ENCODE data around the gene CBFA2T3.

Gene CBFA2T3

DNA sequence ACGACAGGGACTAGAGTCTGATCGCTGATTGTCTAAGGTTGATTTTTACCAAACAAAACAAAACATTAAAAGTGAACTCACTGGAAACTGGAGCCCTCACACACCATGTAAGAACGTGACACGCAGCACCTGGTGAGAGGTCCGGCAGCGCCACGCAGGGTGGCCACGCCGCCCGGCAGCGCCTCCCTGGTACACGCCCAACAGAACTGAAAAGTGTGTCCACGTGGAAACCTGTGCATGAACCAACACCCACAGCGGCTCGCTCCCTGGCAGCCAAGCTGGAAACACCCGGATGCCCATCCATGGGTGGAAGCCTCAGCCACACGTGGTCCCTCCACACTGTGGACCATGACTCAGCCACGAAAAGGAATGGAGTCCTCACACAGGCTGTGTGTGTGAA is 129.4 kb downstream of the CBFA2T3 start:
- H3K4me3 ChIP-seq, result no peak overlapping the region
- no peaks in the 10 kb centered on the region for H3K9me3 ChIP-seq
- H3K4me1 ChIP-seq, result no peaks in the 10 kb centered on the region
- H3K27me3 ChIP-seq, result no peaks in the 10 kb centered on the region
- TF ChIP-seq, protein P1, sequence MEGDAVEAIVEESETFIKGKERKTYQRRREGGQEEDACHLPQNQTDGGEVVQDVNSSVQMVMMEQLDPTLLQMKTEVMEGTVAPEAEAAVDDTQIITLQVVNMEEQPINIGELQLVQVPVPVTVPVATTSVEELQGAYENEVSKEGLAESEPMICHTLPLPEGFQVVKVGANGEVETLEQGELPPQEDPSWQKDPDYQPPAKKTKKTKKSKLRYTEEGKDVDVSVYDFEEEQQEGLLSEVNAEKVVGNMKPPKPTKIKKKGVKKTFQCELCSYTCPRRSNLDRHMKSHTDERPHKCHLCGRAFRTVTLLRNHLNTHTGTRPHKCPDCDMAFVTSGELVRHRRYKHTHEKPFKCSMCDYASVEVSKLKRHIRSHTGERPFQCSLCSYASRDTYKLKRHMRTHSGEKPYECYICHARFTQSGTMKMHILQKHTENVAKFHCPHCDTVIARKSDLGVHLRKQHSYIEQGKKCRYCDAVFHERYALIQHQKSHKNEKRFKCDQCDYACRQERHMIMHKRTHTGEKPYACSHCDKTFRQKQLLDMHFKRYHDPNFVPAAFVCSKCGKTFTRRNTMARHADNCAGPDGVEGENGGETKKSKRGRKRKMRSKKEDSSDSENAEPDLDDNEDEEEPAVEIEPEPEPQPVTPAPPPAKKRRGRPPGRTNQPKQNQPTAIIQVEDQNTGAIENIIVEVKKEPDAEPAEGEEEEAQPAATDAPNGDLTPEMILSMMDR (IDR thresholded peaks at IDR 0.05), result no peak
- intact Hi-C loops (cut with DNase I; ENCODE audit: low total_unique reads), result no loop called here
- H3K27ac ChIP-seq, result no peak overlapping the region
- DNase-seq, result no peak
- peaks cover 0 to 54% (median 16%) of the 10 kb centered on the region in 3 donors for H3K36me3 ChIP-seq

DNA sequence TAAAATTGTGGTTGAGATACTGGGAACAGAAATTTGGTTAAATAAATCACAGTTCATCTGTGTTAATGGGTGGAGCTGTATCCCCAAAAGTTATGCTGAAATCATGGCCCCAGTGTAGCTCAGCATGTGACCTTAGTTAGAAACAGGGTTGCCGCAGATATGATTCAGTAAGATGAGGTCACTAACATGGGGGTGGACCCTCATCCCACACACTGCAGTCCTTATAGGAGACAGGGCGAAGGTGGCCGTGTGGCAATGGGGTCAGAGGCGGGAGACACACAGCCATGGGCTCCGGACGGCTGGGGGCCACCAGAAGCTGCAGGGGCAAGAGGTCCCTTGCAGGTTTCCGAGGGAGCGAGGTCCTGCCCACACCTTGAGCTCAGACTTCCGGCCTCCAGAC is 130.9 kb downstream of the CBFA2T3 start:
- intact Hi-C loops (cut with DNase I; ENCODE audit: low total_unique reads), result no loop called here
- no peak for DNase-seq

DNA sequence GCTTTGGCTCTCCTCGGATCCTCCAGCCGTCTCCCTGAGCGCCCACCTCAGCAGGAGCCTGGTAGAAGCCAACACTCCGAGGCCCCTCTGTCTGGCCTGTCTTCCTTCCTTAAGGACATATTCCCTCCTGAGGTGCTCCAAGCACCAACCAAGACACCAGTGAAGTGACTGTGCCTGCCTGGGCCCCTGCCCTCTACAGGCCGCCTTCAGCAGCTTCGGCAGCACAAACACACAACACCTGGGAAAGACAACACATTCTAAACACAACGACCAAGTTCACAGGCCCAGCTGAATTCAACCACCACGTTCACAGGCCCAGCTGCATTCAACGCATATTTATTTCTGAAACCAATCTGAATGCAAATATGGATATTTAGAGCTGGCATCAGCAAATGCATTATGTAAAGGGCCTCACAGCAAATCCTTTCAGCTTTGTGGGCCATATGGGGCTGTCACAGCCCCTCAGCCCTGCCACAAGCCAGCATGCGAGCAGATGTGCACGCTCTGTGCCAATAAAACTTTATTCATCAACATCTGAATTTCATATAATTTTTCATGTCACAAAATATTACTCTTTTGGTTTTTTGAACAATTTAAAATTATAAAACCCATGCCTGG is 132.5 kb downstream of the CBFA2T3 start:
- H3K4me3 ChIP-seq, result no peak overlapping the region
- DNase-seq, result no peak
- peaks cover 14 to 58% (median 34%) of the 10 kb centered on the region in 3 donors for H3K36me3 ChIP-seq
- H3K9me3 ChIP-seq, result no peaks in the 10 kb centered on the region
- TF ChIP-seq, protein P1 (IDR thresholded peaks at IDR 0.05), result no peak
- no peaks in the 10 kb centered on the region for H3K4me1 ChIP-seq
- H3K27ac ChIP-seq, result no peak overlapping the region
- no peaks in the 10 kb centered on the region for H3K27me3 ChIP-seq
- intact Hi-C loops (cut with DNase I; ENCODE audit: low total_unique reads), result no loop called here

More for the DNA sequence above, 130.9 kb downstream of the CBFA2T3 start:
- H3K27me3 ChIP-seq, result no peaks in the 10 kb centered on the region
- H3K9me3 ChIP-seq, result no peaks in the 10 kb centered on the region
- H3K4me1 ChIP-seq, result no peaks in the 10 kb centered on the region
- H3K4me3 ChIP-seq, result no peak overlapping the region
- peaks cover 0 to 57% (median 29%) of the 10 kb centered on the region in 3 donors for H3K36me3 ChIP-seq
- no peak overlapping the region for H3K27ac ChIP-seq
- TF ChIP-seq, protein P1 (IDR thresholded peaks at IDR 0.05), result no peak

DNA sequence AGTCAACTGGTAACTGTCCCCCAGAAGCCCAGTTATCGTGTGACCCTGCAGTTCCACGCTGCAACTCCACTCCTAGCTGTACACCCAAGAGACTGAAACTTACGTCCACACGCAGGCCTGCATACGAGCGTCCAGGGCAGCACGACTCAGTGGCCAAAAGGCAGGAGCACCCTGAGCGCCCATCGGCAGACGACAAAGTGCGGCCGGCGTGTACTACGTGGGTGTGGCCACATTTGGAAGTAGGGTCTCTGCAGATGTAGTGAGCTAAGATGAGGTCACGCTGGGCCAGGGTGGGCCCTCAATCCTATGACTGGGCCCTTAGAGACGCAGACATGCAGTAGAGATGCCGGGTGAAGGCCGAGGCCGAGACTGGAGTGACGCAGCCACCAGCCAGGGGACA is 133.8 kb downstream of the CBFA2T3 start:
- H3K4me1 ChIP-seq, result no peaks in the 10 kb centered on the region
- H3K4me3 ChIP-seq, result no peak overlapping the region
- intact Hi-C loops (cut with DNase I; ENCODE audit: low total_unique reads), result no loop called here
- H3K9me3 ChIP-seq, result no peaks in the 10 kb centered on the region
- no peaks in the 10 kb centered on the region for H3K27me3 ChIP-seq
- DNase-seq, result no peak
- no peak overlapping the region for H3K27ac ChIP-seq
- peaks cover 18 to 60% (median 47%) of the 10 kb centered on the region in 3 donors for H3K36me3 ChIP-seq
- TF ChIP-seq, protein P1 (IDR thresholded peaks at IDR 0.05), result no peak

DNA sequence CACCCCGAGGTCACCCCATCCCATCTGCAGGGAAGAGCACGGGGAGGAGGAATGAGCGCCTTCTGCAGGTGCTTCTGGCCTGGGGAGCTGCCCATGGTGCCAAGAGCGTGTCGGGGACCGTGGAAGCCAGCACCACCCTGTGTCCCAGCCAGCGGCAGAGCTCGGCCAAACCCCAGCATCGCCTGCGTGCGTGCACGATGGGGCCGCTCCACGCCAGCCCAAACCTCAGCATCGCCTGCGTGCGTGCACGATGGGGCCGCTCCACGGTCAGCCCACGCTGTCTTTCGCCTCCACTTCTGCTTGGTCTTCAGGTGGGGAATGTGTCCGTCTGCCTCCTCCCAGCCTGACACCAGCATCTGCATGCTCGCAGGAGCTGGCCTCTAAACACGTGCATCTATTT is 134.2 kb downstream of the CBFA2T3 start:
- Histone ChIP-seq H3K27ac (no peak overlapping the region), H3K4me3 (no peak overlapping the region), H3K36me3 (peaks cover 18 to 60% (median 51%) of the 10 kb centered on the region in 3 donors), H3K9me3 (no peaks in the 10 kb centered on the region), H3K4me1 (no peaks in the 10 kb centered on the region), H3K27me3 (no peaks in the 10 kb centered on the region)
- intact Hi-C loops (cut with DNase I; ENCODE audit: low total_unique reads), result no loop called here
- TF ChIP-seq, protein P1 (IDR thresholded peaks at IDR 0.05), result no peak
- no peak for DNase-seq
